ENCODE results near the gene ROBO1. TPM values are rescaled to one million over a fixed set of nuclear protein-coding genes. Genes with fewer than 3 reads are reported as not detected.
"Not testable (repeated sequence)": the region's sequence is repeated elsewhere in the genome, so short reads cannot be mapped to it uniquely, and the experiment has no call there.

The ROBO1 gene
- 33.9 TPM for total RNA-seq
- polyA plus RNA-seq, result 13.3 TPM
- long read RNA-seq, donor 1, result 0 reads
- long read RNA-seq, donor 2, result 0 reads
- long read RNA-seq, donor 3, result 0 reads
- long read RNA-seq, donor 4, result 0 reads
- long read RNA-seq, donor 5, result 0 reads
- long read RNA-seq, donor 6, result 0 reads
- long read RNA-seq, donor 7, result 0 reads
- long read RNA-seq, donor 8, result 0 reads
- long read RNA-seq, donor 9, result 0 reads
- long read RNA-seq, donor 10, result 0 reads

DNA sequence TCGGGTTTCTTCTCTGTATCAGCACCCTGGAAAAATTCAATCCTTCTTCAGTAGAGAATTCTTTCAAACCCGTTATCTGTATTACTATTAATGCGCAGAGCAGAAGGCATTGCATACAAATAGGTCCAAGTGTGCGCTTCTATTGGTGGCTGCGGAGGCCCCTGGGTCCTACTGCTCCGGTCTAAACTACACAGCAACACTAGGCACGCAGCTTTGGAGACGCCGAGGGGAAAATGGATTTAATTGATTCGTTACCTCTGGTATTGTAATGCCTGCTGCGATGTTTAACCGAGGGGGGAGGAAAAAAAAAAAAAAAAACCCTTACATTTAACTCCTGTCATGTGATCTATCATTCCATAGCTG lies at the start of gene ROBO1:
Gene ROBO1 (minus strand): TSS at position 94 of the 363 bp plus-strand sequence.
- WGBS, result 5% methylated on average over 12 of the region's 12 CpGs
- Histone ChIP-seq H3K4me3 (ENCODE audit: low read length in 2 of 2) (peak within 1 kb of the TSS in 1 of 2 donors; percentile 16), H3K27me3 (ENCODE audit: control insufficient read depth in 2 of 2, insufficient read depth in 1 of 2, low read length in 1 of 2) (peaks cover 5 to 25% of the 10 kb centered on the region in 2 donors), H3K36me3 (ENCODE audit: control insufficient read depth in 2 of 2, insufficient read depth in 2 of 2, low read length in 1 of 2) (no peaks in the 10 kb centered on the region), H3K27ac (ENCODE audit: low read depth in 1 of 2, low read length in 1 of 2) (no peak within 1 kb of the TSS), H3K9me3 (ENCODE audit: control insufficient read depth in 2 of 2, insufficient read depth in 1 of 2, low read length in 1 of 2) (peaks cover 0 to 3% of the 10 kb centered on the region in 2 donors), H3K4me1 (ENCODE audit: control insufficient read depth in 2 of 2, insufficient read depth in 2 of 2, low read length in 2 of 2) (no peaks in the 10 kb centered on the region)
- DNase-seq (ENCODE audit: low read depth in 6 of 9, low spot score in 9 of 9), result no peak

DNA sequence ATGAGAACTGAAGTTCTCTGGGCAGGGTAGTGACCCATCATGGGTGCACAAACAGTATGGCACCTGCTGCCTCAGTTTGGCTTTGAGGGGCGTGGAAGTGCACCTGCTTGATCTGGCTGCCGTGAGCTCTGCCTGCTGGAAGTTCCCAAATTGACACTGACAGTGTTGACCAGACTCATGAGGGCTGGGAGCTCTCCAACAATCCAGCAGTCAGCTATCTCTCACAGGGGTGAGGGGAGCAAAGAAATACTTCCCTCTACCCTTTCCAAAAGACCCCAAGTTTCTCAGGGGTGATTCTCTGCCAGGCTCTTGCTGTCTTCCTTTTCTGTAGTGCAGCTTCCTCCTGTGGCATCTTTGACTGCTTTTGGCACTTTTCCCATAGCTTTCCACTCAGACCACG lies 49.4 kb upstream of the ROBO1 start:
- H3K36me3 ChIP-seq (ENCODE audit: control insufficient read depth in 2 of 2, insufficient read depth in 2 of 2, low read length in 1 of 2), result no peaks in the 10 kb centered on the region
- peaks cover 0 to 5% of the 10 kb centered on the region in 2 donors for H3K9me3 ChIP-seq (ENCODE audit: control insufficient read depth in 2 of 2, insufficient read depth in 1 of 2, low read length in 1 of 2)
- no peaks in the 10 kb centered on the region for H3K4me1 ChIP-seq (ENCODE audit: control insufficient read depth in 2 of 2, insufficient read depth in 2 of 2, low read length in 2 of 2)
- H3K4me3 ChIP-seq (ENCODE audit: low read length in 2 of 2), result no peak overlapping the region
- DNase-seq (ENCODE audit: low read depth in 6 of 9, low spot score in 9 of 9), result no peak
- H3K27ac ChIP-seq (ENCODE audit: low read depth in 1 of 2, low read length in 1 of 2), result no peak overlapping the region
- H3K27me3 ChIP-seq (ENCODE audit: control insufficient read depth in 2 of 2, insufficient read depth in 1 of 2, low read length in 1 of 2), result no peaks in the 10 kb centered on the region
- whole genome bisulfite sequencing, result 79% methylated on average over 3 of the region's 3 CpGs

DNA sequence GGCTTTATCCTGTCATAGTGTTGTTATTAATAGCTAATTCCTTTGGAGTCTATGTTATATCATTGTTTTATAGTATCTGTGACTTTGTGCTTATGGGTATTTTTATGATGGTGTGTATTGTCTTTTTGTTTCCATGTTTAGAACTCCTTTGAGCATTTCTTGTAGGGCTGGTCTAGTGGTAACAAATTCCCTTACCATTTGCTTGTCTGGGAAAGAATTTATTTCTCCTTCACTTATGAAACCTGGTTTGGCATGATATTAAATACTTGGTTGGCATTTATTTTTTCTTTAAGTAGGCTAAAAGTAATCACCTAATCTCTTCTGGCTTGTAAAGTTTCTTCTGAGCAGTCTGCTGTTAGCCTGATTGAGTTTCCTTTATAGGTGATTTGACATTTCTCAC lies 47.7 kb upstream of the ROBO1 start:
- no peak overlapping the region for H3K4me3 ChIP-seq (ENCODE audit: low read length in 2 of 2)
- H3K27ac ChIP-seq (ENCODE audit: low read depth in 1 of 2, low read length in 1 of 2), result no peak overlapping the region
- H3K9me3 ChIP-seq (ENCODE audit: control insufficient read depth in 2 of 2, insufficient read depth in 1 of 2, low read length in 1 of 2), result peaks cover 0 to 5% of the 10 kb centered on the region in 2 donors

DNA sequence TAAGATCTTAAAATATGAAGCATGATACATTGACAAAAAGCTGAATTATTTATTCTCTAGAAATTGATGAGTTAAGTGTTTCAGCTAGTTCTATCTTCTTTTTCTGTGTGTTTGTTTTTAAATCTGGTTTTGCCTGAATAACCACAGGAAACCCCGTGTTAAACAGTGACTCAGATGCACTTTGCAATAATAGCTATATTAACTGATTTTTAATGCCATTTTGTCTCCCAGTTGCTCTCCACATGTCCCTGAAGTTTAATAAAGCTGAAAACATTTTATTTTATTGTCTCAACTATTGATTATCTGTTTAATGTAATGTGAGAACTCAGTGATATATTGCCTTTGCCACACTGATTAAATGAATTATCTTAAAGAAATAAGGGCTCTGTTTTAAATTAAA lies 42.8 kb upstream of the ROBO1 start:
- H3K36me3 ChIP-seq (ENCODE audit: control insufficient read depth in 2 of 2, insufficient read depth in 2 of 2, low read length in 1 of 2), result no peaks in the 10 kb centered on the region
- no peak overlapping the region for H3K27ac ChIP-seq (ENCODE audit: low read depth in 1 of 2, low read length in 1 of 2)
- 60% methylated on average over 1 of the region's 1 CpG for WGBS
- H3K27me3 ChIP-seq (ENCODE audit: control insufficient read depth in 2 of 2, insufficient read depth in 1 of 2, low read length in 1 of 2), result no peaks in the 10 kb centered on the region
- no peak for DNase-seq (ENCODE audit: low read depth in 6 of 9, low spot score in 9 of 9)
- no peaks in the 10 kb centered on the region for H3K9me3 ChIP-seq (ENCODE audit: control insufficient read depth in 2 of 2, insufficient read depth in 1 of 2, low read length in 1 of 2)
- H3K4me3 ChIP-seq (ENCODE audit: low read length in 2 of 2), result no peak overlapping the region
- H3K4me1 ChIP-seq (ENCODE audit: control insufficient read depth in 2 of 2, insufficient read depth in 2 of 2, low read length in 2 of 2), result no peaks in the 10 kb centered on the region

More for the DNA sequence above, 47.7 kb upstream of the ROBO1 start:
- no peaks in the 10 kb centered on the region for H3K36me3 ChIP-seq (ENCODE audit: control insufficient read depth in 2 of 2, insufficient read depth in 2 of 2, low read length in 1 of 2)
- H3K4me1 ChIP-seq (ENCODE audit: control insufficient read depth in 2 of 2, insufficient read depth in 2 of 2, low read length in 2 of 2), result no peaks in the 10 kb centered on the region
- H3K27me3 ChIP-seq (ENCODE audit: control insufficient read depth in 2 of 2, insufficient read depth in 1 of 2, low read length in 1 of 2), result no peaks in the 10 kb centered on the region
- DNase-seq (ENCODE audit: low read depth in 6 of 9, low spot score in 9 of 9), result no peak

DNA sequence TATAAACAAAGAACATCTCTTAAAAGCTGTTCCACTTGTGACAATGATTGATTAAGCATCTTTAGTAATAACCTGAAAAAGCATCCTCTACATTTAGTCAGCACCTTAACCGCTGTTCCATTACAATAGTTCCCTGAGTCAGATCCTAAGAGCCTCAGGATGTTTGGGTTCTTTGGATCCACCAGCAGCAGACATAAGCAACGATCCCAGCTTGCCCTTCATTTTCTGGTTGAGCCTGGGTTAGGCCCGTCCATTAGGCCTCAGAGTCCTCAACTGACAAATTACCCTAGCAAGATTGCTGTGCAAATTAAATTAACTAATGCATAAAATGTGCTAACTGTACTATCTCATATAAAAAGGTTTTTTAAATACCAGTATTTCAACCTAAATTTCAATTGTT lies 42.3 kb upstream of the ROBO1 start:
- no peak overlapping the region for H3K27ac ChIP-seq (ENCODE audit: low read depth in 1 of 2, low read length in 1 of 2)
- 86% methylated on average over 3 of the region's 3 CpGs for WGBS

DNA sequence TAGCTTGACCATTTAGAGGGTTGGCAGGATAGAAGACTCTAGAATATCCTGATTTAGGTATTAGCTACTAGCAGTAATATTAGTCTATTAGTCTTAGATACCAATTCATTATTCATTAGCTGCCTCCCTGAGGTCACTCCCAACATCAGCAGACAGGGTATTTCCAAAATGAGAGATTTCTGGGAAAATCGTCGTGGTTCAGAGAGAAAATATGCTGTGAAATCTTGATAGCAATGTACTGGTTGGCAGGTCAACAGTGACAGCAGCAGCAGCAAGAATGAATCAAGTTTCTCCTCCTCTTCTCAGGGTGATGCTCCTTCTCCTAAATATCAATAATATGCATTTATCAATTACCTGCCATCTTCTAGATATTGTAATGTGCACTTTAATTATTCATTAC lies 41.3 kb upstream of the ROBO1 start:
- H3K4me1 ChIP-seq (ENCODE audit: control insufficient read depth in 2 of 2, insufficient read depth in 2 of 2, low read length in 2 of 2), result no peaks in the 10 kb centered on the region
- no peak for DNase-seq (ENCODE audit: low read depth in 6 of 9, low spot score in 9 of 9)

More for the DNA sequence above, 42.3 kb upstream of the ROBO1 start:
- Histone ChIP-seq H3K4me1 (ENCODE audit: control insufficient read depth in 2 of 2, insufficient read depth in 2 of 2, low read length in 2 of 2) (no peaks in the 10 kb centered on the region), H3K9me3 (ENCODE audit: control insufficient read depth in 2 of 2, insufficient read depth in 1 of 2, low read length in 1 of 2) (no peaks in the 10 kb centered on the region), H3K27me3 (ENCODE audit: control insufficient read depth in 2 of 2, insufficient read depth in 1 of 2, low read length in 1 of 2) (no peaks in the 10 kb centered on the region), H3K36me3 (ENCODE audit: control insufficient read depth in 2 of 2, insufficient read depth in 2 of 2, low read length in 1 of 2) (no peaks in the 10 kb centered on the region), H3K4me3 (ENCODE audit: low read length in 2 of 2) (no peak overlapping the region)
- DNase-seq (ENCODE audit: low read depth in 6 of 9, low spot score in 9 of 9), result no peak

DNA sequence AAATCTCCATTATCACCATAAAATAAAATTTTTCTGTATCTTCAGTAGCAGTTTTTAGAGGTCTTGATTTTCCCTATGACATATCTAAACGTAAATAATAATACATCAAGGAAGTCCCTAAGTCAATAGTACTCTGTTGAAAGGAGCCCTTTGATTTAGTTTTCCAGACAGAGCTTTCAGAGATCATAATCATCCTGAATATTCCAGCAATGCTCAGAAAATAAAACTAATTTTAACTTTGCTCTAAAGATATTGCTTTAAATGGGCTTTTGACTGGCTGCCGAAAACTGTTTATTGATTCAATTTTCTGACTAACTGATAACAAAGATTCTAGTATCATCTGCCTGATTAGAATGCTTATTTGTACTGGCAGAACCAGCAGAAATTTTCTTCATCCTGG lies 40.7 kb upstream of the ROBO1 start:
- H3K4me1 ChIP-seq (ENCODE audit: control insufficient read depth in 2 of 2, insufficient read depth in 2 of 2, low read length in 2 of 2), result no peaks in the 10 kb centered on the region
- WGBS, result 86% methylated on average over 2 of the region's 2 CpGs
- H3K36me3 ChIP-seq (ENCODE audit: control insufficient read depth in 2 of 2, insufficient read depth in 2 of 2, low read length in 1 of 2), result no peaks in the 10 kb centered on the region
- H3K27ac ChIP-seq (ENCODE audit: low read depth in 1 of 2, low read length in 1 of 2), result no peak overlapping the region
- H3K27me3 ChIP-seq (ENCODE audit: control insufficient read depth in 2 of 2, insufficient read depth in 1 of 2, low read length in 1 of 2), result no peaks in the 10 kb centered on the region
- no peak overlapping the region for H3K4me3 ChIP-seq (ENCODE audit: low read length in 2 of 2)
- no peaks in the 10 kb centered on the region for H3K9me3 ChIP-seq (ENCODE audit: control insufficient read depth in 2 of 2, insufficient read depth in 1 of 2, low read length in 1 of 2)
- DNase-seq (ENCODE audit: low read depth in 6 of 9, low spot score in 9 of 9), result no peak

More for the DNA sequence above, 41.3 kb upstream of the ROBO1 start:
- Histone ChIP-seq H3K4me3 (ENCODE audit: low read length in 2 of 2) (no peak overlapping the region), H3K27me3 (ENCODE audit: control insufficient read depth in 2 of 2, insufficient read depth in 1 of 2, low read length in 1 of 2) (no peaks in the 10 kb centered on the region), H3K27ac (ENCODE audit: low read depth in 1 of 2, low read length in 1 of 2) (no peak overlapping the region), H3K36me3 (ENCODE audit: control insufficient read depth in 2 of 2, insufficient read depth in 2 of 2, low read length in 1 of 2) (no peaks in the 10 kb centered on the region), H3K9me3 (ENCODE audit: control insufficient read depth in 2 of 2, insufficient read depth in 1 of 2, low read length in 1 of 2) (no peaks in the 10 kb centered on the region)
- 86% methylated on average over 2 of the region's 2 CpGs for WGBS

DNA sequence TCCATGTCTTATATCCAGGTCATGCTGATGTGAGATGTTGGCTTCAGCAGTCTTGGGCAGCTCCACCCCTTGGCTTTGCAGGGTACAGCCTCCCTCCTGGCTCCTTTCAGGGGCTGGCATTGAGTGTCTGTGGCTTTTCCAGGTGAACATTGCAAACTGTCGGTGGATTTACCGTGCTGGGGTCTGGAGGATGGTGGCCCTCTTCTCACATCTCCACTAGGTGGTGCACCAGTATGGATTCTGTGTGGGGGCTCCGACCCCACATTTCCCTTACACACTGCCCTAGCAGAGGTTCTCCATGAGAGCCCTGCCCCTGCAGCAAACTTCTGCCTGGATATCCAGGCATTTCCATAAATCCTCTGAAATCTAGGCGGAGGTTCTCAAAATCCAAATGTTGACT lies 22.4 kb upstream of the ROBO1 start:
- WGBS, result 88% methylated on average over 4 of the region's 4 CpGs
- H3K4me3 ChIP-seq (ENCODE audit: low read length in 2 of 2); H3K9me3 ChIP-seq (ENCODE audit: control insufficient read depth in 2 of 2, insufficient read depth in 1 of 2, low read length in 1 of 2); H3K27ac ChIP-seq (ENCODE audit: low read depth in 1 of 2, low read length in 1 of 2); DNase-seq (ENCODE audit: low read depth in 6 of 9, low spot score in 9 of 9); H3K4me1 ChIP-seq (ENCODE audit: control insufficient read depth in 2 of 2, insufficient read depth in 2 of 2, low read length in 2 of 2); H3K27me3 ChIP-seq (ENCODE audit: control insufficient read depth in 2 of 2, insufficient read depth in 1 of 2, low read length in 1 of 2); H3K36me3 ChIP-seq (ENCODE audit: control insufficient read depth in 2 of 2, insufficient read depth in 2 of 2, low read length in 1 of 2): not testable (repeated sequence)

DNA sequence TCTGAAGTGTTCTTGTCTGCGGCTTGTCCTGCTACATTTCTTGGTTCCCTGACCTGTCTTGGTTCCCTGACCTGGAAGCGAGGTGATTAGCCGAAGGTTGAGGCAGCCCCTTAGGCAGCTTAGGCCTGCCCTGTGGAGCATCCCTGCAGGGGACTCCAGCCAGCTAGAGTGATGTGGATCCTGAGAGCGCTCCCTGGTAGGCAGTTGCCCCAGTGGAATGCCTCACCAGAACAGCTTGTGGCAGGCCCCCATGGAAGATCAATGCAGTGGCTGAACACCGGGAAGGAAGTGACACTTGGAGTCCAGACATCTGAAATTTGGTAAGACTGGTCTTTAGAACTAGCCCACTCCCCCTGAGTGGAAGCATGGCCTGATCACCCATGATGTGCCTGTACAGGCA lies 5.5 kb upstream of the ROBO1 start:
- Histone ChIP-seq H3K36me3 (ENCODE audit: control insufficient read depth in 2 of 2, insufficient read depth in 2 of 2, low read length in 1 of 2) (no peaks in the 10 kb centered on the region), H3K27me3 (ENCODE audit: control insufficient read depth in 2 of 2, insufficient read depth in 1 of 2, low read length in 1 of 2) (no peaks in the 10 kb centered on the region), H3K9me3 (ENCODE audit: control insufficient read depth in 2 of 2, insufficient read depth in 1 of 2, low read length in 1 of 2) (peaks cover 2 to 8% of the 10 kb centered on the region in 2 donors), H3K4me1 (ENCODE audit: control insufficient read depth in 2 of 2, insufficient read depth in 2 of 2, low read length in 2 of 2) (no peaks in the 10 kb centered on the region), H3K27ac (ENCODE audit: low read depth in 1 of 2, low read length in 1 of 2) (no peak overlapping the region), H3K4me3 (ENCODE audit: low read length in 2 of 2) (no peak overlapping the region)
- no peak for DNase-seq (ENCODE audit: low read depth in 6 of 9, low spot score in 9 of 9)
- whole genome bisulfite sequencing, result 96% methylated on average over 5 of the region's 5 CpGs

All from thymus (tissue), 14 donors.